PC-3 (cell line): ENCODE data around the gene SLC25A26.

ENCODE experiments used
- EZH2 ChIP-seq: fragments of 300-600 bp; sonication (generic); IDR thresholded peaks from one replicate; pipeline ENCODE4 v1.6.1; 2017; ENCODE audit warnings: antibody characterized with exemption, mild to moderate bottlenecking, low read length; ENCODE audit not compliant: unreplicated experiment
- TF ChIP-seq, protein P1 (sequence below): fragments of 300-600 bp; sonication (generic); conservative IDR thresholded peaks from 2 replicates; pipeline ENCODE4 v1.5.1; 2017; ENCODE audit warnings: antibody characterized with exemption, low read depth, mild to moderate bottlenecking, low read length

DNA sequence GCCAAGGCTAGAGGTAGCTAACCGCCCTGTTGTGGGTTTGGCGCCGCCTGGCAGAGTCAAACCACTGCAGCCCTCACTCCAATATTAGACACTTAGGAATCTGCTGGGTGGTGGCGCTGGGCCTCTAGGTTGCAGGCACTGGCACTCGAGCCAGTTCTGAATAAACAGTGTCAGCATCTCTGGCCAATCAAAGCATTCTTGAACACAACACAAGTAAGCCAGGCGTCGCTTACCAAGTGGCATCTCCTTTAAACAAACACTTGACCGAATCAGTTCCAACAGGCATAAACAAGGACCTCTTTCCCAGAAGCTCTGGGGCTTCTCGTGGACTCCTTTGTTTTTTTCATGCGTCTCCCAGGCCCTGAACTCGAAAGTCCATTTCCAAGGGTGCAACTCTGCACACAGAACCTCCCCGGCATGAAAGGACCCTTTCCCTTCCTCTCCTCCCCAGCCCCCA lies 197.7 kb downstream of the SLC25A26 start:
- TF ChIP-seq, protein P1, sequence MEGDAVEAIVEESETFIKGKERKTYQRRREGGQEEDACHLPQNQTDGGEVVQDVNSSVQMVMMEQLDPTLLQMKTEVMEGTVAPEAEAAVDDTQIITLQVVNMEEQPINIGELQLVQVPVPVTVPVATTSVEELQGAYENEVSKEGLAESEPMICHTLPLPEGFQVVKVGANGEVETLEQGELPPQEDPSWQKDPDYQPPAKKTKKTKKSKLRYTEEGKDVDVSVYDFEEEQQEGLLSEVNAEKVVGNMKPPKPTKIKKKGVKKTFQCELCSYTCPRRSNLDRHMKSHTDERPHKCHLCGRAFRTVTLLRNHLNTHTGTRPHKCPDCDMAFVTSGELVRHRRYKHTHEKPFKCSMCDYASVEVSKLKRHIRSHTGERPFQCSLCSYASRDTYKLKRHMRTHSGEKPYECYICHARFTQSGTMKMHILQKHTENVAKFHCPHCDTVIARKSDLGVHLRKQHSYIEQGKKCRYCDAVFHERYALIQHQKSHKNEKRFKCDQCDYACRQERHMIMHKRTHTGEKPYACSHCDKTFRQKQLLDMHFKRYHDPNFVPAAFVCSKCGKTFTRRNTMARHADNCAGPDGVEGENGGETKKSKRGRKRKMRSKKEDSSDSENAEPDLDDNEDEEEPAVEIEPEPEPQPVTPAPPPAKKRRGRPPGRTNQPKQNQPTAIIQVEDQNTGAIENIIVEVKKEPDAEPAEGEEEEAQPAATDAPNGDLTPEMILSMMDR = no peak
- TF ChIP-seq EZH2 = no peak
